HEK293T (cell line): ENCODE results near the gene LILRB2.
"Not testable (repeated sequence)": the region's sequence is repeated elsewhere in the genome, so short reads cannot be mapped to it uniquely, and the experiment has no call there.

Experiments used
- ARNT ChIP-seq: fragments of 450-650 bp; IDR thresholded peaks from 2 replicates; pipeline ENCODE4 v1.6.1; 2017; ENCODE audit warnings: mild to moderate bottlenecking
- ELF4 ChIP-seq: fragments of 450-650 bp; IDR thresholded peaks from 2 replicates; pipeline ENCODE4 v1.6.1; 2017; ENCODE audit warnings: antibody characterized with exemption
- FOXA1 ChIP-seq: fragments of 450-650 bp; IDR thresholded peaks from 2 replicates; pipeline ENCODE4 v1.6.1; 2016; ENCODE audit warnings: mild to moderate bottlenecking
- FOXK2 ChIP-seq: fragments of 450-650 bp; IDR thresholded peaks from 2 replicates; pipeline ENCODE4 v1.6.1; 2016; ENCODE audit warnings: mild to moderate bottlenecking
- FOXM1 ChIP-seq: fragments of 450-650 bp; IDR thresholded peaks from 2 replicates; pipeline ENCODE4 v1.6.1; 2017; ENCODE audit warnings: mild to moderate bottlenecking, borderline replicate concordance
- HDGF ChIP-seq: fragments of 450-650 bp; IDR thresholded peaks from 2 replicates; pipeline ENCODE4 v1.6.1; 2017; ENCODE audit warnings: antibody characterized with exemption, borderline replicate concordance
- NFRKB ChIP-seq: fragments of 450-650 bp; IDR thresholded peaks from 2 replicates; pipeline ENCODE4 v1.6.1; 2016; ENCODE audit warnings: mild to moderate bottlenecking, moderate library complexity
- SP1 ChIP-seq: fragments of 450-650 bp; IDR thresholded peaks from 2 replicates; pipeline ENCODE4 v1.6.1; 2017
- SUZ12 ChIP-seq: fragments of 450-650 bp; IDR thresholded peaks from 2 replicates; pipeline ENCODE4 v1.6.1; 2016; ENCODE audit warnings: mild to moderate bottlenecking
- ZNF384 ChIP-seq: fragments of 450-650 bp; IDR thresholded peaks from 2 replicates; pipeline ENCODE4 v1.6.1; 2016

- not testable (repeated sequence) for TF ChIP-seq FOXM1, ARNT, SP1, HDGF, NFRKB, SUZ12, FOXK2, ZNF384, ELF4, FOXA1
Observed at GRCh38 chr19:54280441-54280840, 469 bp downstream of the LILRB2 start.
